ENCODE results near the gene CNTN4. TPM values are rescaled to one million over a fixed set of nuclear protein-coding genes. Genes with fewer than 3 reads are reported as not detected.

The CNTN4 gene
- total RNA-seq, 1 donor from 2014 or later: 5.2 TPM

GRCh38 chr3:2879587-2879986, 780.9 kb downstream of the CNTN4 start:
- no peak for DNase-seq (ENCODE audit: low spot score)
- Histone ChIP-seq H3F3A (ENCODE audit: low read depth) (no peaks in the 10 kb centered on the region), H3K79me2 (ENCODE audit: low read depth) (no peaks in the 10 kb centered on the region), H3K9me3 (ENCODE audit: low read depth) (no peaks in the 10 kb centered on the region), H3K4me1 (peaks cover 3% of the 10 kb centered on the region), H3K36me3 (no peaks in the 10 kb centered on the region), H3K27ac (no peak overlapping the region), H3K4me3 (no peak overlapping the region), H4K20me1 (ENCODE audit: low read depth) (no peaks in the 10 kb centered on the region), H3K27me3 (no peaks in the 10 kb centered on the region), H2AFZ (replicated peaks) (no peak overlapping the region), H3K9ac (no peak overlapping the region), H3K4me2 (no peak overlapping the region)
- H3K9me3 Mint-ChIP-seq: peaks cover 2% of the 10 kb centered on the region
- H3K27me3 Mint-ChIP-seq (ENCODE audit: insufficient read depth, low read depth): peaks cover 8% of the 10 kb centered on the region
- no peak overlapping the region for H3K27ac Mint-ChIP-seq
- peaks cover 22% of the 10 kb centered on the region for H3K4me1 Mint-ChIP-seq
- TF ChIP-seq EZH2 (IDR thresholded peaks at IDR 0.05) (no peak), EZH2phosphoT487 (IDR thresholded peaks at IDR 0.05) (no peak)
- TF ChIP-seq, protein P1, sequence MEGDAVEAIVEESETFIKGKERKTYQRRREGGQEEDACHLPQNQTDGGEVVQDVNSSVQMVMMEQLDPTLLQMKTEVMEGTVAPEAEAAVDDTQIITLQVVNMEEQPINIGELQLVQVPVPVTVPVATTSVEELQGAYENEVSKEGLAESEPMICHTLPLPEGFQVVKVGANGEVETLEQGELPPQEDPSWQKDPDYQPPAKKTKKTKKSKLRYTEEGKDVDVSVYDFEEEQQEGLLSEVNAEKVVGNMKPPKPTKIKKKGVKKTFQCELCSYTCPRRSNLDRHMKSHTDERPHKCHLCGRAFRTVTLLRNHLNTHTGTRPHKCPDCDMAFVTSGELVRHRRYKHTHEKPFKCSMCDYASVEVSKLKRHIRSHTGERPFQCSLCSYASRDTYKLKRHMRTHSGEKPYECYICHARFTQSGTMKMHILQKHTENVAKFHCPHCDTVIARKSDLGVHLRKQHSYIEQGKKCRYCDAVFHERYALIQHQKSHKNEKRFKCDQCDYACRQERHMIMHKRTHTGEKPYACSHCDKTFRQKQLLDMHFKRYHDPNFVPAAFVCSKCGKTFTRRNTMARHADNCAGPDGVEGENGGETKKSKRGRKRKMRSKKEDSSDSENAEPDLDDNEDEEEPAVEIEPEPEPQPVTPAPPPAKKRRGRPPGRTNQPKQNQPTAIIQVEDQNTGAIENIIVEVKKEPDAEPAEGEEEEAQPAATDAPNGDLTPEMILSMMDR (IDR thresholded peaks at IDR 0.05): no peak
- H3K36me3 Mint-ChIP-seq: no peaks in the 10 kb centered on the region
- H3K4me3 Mint-ChIP-seq: no peak overlapping the region

- H3K27me3 ChIP-seq: no peaks in the 10 kb centered on the region
- no peak overlapping the region for H3K27ac Mint-ChIP-seq
Observed at GRCh38 chr3:2880218-2880756, 781.6 kb downstream of the CNTN4 start.

DNA sequence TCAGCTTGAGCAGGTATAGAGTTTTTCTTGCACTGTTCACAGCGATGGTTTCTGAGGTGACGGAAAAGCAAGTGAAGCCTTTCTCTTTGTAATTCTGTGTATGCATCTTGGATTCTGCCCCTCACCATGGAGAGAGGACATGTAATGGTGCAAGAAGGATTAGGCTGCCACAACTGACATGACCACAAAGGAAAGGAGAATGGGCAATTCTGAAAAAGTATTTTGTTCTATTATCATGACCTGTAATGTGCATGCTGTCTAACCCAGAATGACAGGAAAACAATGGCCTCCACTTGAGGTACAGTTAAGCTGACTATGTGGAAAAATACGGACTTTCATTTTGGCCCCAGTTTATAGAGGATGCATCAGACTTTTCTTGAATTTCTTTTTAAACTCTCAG, 784.6 kb downstream of the CNTN4 start:
- H3K4me1 Mint-ChIP-seq: peaks cover 22% of the 10 kb centered on the region
- no peaks in the 10 kb centered on the region for H3K36me3 Mint-ChIP-seq
- H4K20me1 ChIP-seq (ENCODE audit: low read depth): no peaks in the 10 kb centered on the region
- no peaks in the 10 kb centered on the region for H3K79me2 ChIP-seq (ENCODE audit: low read depth)
- H3K27me3 ChIP-seq: no peaks in the 10 kb centered on the region
- peaks cover 2% of the 10 kb centered on the region for H3K9me3 Mint-ChIP-seq
- no peak for DNase-seq (ENCODE audit: low spot score)
- no peak overlapping the region for H3K4me3 Mint-ChIP-seq
- no peak for TF ChIP-seq EZH2phosphoT487 (IDR thresholded peaks at IDR 0.05)
- TF ChIP-seq EZH2 (IDR thresholded peaks at IDR 0.05): no peak
- TF ChIP-seq, protein P1 (IDR thresholded peaks at IDR 0.05): no peak
- peaks cover 4% of the 10 kb centered on the region for H3K27me3 Mint-ChIP-seq (ENCODE audit: insufficient read depth, low read depth)
- H3K27ac ChIP-seq: no peak overlapping the region
- H3K4me3 ChIP-seq: no peak overlapping the region
- H3K4me1 ChIP-seq: peaks cover 3% of the 10 kb centered on the region
- H3K9me3 ChIP-seq (ENCODE audit: low read depth): no peaks in the 10 kb centered on the region
- H3K27ac Mint-ChIP-seq: no peak overlapping the region
- no peak overlapping the region for H3K9ac ChIP-seq
- H3F3A ChIP-seq (ENCODE audit: low read depth): no peaks in the 10 kb centered on the region
- H3K36me3 ChIP-seq: no peaks in the 10 kb centered on the region
- no peak overlapping the region for H2AFZ ChIP-seq (replicated peaks)
- no peak overlapping the region for H3K4me2 ChIP-seq

More at GRCh38 chr3:2880218-2880756, 781.6 kb downstream of the CNTN4 start:
- H3F3A ChIP-seq (ENCODE audit: low read depth): no peaks in the 10 kb centered on the region
- no peaks in the 10 kb centered on the region for H4K20me1 ChIP-seq (ENCODE audit: low read depth)
- TF ChIP-seq, protein P1 (IDR thresholded peaks at IDR 0.05): no peak
- TF ChIP-seq EZH2phosphoT487 (IDR thresholded peaks at IDR 0.05) (no peak), EZH2 (IDR thresholded peaks at IDR 0.05) (no peak)
- H3K27ac ChIP-seq: no peak overlapping the region
- H3K4me1 ChIP-seq: peaks cover 3% of the 10 kb centered on the region
- H3K4me3 ChIP-seq: no peak overlapping the region
- Mint-ChIP-seq H3K9me3 (peaks cover 2% of the 10 kb centered on the region), H3K27me3 (ENCODE audit: insufficient read depth, low read depth) (peaks cover 4% of the 10 kb centered on the region), H3K4me3 (no peak overlapping the region), H3K4me1 (peaks cover 22% of the 10 kb centered on the region), H3K36me3 (no peaks in the 10 kb centered on the region)
- DNase-seq (ENCODE audit: low spot score): no peak
- H3K36me3 ChIP-seq: no peaks in the 10 kb centered on the region
- no peaks in the 10 kb centered on the region for H3K9me3 ChIP-seq (ENCODE audit: low read depth)
- no peak overlapping the region for H3K9ac ChIP-seq
- H2AFZ ChIP-seq (replicated peaks): peak overlapping the region; percentile 52
- no peak overlapping the region for H3K4me2 ChIP-seq
- H3K79me2 ChIP-seq (ENCODE audit: low read depth): no peaks in the 10 kb centered on the region
